ENCODE measurements around the gene XXYLT1. TPM values are rescaled to one million over a fixed set of nuclear protein-coding genes. Genes with fewer than 3 reads are reported as not detected.
"Not testable (repeated sequence)": the region's sequence is repeated elsewhere in the genome, so short reads cannot be mapped to it uniquely, and the experiment has no call there.

XXYLT1 gene
- total RNA-seq, 1 experiment from 2014 or later = 35.7 TPM

DNA sequence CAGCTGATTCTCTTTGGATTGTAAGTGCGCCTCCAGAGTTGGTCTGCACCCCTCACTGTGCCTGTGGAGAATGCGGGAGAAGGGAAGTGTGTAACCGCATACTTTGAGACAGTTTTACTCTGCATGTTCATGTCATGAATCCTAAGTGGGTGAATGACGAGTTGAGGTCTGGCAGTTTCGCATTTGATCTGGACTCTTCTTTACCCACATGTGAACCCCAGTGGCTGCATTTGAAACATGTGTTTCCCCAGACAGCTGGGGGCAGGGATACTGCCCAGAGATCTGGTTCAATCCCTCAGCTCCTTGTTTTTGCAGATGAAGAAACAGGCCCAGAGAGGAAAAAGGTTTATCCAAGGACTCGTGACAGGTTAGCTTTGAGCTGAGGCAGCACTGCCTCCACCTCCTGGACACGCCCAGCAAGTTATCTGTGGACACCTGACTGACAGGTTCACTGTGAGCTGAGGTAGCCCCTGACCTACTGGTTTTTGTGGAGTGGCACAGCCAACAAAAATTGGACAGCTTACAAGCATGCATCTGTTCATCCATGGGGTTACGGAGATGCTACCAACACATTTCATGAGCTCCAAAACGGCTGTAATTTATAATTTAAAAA, 207.3 kb downstream of the XXYLT1 start:
- no peak for DNase-seq (ENCODE audit: low spot score)

DNA sequence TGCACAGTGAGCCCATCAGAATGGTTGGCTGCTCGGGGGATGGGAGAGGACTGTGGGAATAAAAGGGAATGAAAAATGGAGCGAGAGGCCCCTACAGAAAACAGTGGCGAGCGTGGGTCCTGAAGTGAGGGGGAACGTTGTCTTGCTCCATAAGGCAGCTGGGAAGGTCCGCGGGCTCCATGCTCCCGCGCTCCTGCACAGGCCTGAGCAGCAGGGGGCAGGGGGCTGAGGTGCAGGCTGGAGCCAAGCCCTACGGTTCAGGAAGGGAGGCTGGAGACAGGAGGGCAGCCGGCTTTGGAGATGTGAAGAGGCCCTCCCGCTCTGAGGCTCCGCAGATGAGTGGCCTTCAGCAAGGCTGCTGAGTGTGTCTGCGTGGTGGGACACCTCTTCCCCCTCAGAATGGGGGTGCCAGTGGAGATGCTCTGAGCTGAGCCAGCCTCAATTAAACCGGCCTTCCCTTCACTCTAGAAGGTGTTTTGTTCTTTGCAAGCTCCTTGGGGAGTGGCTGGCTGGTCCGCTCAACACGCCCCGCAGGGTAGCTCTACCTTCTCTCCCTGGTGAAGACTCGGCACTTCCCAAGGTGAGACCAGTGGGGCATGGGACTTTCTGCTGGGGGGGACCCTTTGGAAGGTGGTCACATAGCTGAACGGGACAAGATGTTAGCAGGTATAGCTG, 208.0 kb downstream of the XXYLT1 start:
- DNase-seq (ENCODE audit: low spot score) = no peak

DNA sequence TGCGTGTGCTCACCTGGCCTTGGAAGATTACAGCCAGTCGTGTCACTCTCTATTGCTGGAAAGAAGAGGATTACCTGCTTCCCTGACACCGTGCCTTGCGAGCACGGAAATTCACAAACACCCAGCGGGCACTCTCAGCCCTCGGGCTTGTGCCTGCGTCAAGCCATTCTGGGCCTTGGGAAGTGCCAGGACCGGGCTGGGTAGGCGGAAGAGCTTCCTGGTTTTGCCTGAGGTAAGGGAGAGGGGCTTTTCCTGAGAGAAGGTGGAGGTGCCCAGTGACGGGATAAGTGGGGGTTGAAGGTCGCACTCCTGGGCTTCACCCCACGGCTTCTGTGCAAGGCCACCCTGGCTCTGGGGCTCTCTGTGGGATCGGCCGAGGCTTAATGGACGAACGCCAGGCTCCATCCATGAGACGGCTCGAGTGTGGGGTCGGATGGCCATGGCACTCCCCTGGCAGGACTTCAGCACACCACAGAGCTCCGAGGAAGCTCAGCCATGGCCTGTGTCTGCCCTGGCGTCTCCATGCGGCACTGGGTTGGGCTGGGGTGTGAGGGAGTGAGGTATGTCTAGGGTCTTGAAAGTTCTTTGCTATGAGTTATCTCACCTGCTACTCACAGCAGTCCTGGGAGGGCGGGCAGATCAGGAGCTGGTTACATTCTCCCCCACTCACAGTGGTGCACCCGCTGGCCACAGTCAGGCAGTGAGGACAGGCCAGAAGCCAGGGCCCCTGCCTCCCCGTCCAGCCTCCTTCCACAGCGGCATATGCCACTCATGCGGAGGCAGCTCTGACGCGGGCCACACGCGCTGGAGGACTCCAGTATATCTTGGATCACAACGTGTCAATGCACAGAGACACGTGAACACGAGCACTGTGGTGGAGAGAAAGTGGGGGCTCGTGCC, 209.0 kb downstream of the XXYLT1 start:
- no peak for DNase-seq (ENCODE audit: low spot score)

DNA sequence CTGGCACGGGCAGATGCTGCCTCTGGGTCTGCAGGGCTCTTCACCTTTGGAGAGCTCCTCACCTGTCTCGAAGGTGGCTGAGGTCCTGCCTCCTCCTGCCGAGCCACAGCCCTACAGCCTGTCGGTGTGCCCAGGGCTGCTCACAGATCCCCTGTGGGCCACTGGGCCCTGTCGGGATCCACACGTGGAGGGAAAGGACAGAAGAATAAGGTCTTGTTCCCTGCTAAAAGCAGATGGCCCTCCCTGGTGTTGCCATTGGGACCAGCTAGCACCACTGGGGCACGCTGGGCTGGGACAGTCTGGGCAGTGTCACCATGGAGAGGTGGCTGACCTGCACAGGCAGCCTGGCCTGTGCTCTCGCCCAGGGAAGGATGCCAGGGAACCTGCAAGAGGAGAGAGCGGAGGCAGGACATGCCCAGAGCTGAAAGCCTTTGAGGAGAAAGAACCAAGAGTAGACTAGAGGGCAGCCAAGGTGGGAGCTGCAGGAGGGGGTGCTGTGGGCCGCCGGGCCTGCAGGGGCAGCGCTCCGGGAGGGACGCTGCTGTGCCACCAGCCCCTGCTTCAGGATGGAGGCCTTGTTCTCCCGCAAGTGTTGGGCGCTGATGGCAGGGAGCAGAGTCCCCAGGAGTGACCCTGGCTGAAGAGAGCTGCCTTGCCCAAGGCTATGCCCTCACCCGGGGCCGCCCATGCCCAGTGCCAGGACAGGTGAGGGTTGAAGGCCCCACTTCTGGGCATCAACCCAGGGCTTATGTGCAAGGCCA, 210.2 kb downstream of the XXYLT1 start:
- no peak for DNase-seq (ENCODE audit: low spot score)

DNA sequence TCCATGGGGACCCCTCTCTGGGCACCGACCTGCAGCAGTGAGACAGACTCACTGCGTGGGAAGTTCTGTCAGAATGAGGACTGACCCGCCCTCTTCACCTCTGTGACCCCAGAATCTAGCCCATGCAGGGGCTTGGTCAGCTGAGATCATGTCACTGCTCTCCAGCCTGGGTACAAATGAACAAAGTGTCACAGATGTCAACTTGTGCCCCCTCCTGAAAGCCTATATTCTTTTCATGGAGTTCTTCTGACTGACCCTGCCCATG, 210.8 kb downstream of the XXYLT1 start:
- no peak for DNase-seq (ENCODE audit: low spot score)

DNA sequence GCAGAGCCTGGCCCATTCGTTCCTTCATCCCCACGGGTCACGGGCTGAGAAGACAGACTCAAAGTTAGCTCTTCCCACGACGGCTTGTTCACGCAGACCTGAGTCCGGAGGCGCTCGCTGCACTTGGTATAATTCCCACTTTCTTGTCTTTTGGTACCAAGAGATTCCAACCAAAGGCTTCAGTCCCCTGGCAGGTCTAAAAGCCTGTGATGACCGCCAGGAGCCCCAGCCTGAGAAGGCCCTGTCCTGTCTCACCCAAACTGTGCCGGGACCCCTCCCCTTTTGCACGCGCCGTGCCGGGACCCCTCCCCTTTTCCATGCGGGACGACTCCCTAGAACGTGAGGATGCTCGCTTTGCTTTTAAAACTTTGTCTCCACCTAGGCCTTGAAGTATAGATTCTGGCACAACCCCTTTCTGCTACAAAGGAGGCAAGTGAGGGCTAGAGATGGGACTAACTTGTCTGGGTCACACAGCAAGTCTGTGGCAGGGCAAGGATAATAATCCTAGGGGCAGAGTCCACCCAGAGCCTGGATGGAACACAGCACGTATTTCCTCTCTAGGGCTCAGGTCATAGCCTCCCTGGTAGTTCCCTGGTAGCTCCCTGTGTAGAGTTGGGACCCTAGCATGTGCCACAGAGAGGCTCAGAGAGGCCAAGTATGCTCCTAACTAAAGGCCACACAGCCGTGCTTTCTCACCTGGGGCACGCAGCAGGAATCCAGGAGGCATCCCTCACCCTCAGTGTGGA, 211.3 kb downstream of the XXYLT1 start:
- DNase-seq (ENCODE audit: low spot score) = no peak

DNA sequence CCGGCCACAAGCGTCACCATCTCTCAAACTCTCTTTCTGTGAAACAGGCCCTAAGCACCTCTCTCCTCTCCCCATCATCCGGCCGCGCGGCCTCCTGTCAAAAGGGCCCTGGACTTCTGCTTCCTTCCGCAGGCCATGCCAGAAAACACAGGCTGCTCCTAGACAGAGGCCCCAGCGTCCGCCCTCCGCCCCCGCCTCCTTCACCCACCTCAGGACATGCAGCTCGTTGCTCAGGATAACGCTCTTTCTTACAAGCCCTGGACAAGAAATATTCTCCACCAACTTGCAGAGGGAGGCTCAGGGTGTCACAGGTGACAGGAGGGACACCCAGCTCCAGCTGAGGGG, 212.0 kb downstream of the XXYLT1 start:
- DNase-seq (ENCODE audit: low spot score) = no peak

DNA sequence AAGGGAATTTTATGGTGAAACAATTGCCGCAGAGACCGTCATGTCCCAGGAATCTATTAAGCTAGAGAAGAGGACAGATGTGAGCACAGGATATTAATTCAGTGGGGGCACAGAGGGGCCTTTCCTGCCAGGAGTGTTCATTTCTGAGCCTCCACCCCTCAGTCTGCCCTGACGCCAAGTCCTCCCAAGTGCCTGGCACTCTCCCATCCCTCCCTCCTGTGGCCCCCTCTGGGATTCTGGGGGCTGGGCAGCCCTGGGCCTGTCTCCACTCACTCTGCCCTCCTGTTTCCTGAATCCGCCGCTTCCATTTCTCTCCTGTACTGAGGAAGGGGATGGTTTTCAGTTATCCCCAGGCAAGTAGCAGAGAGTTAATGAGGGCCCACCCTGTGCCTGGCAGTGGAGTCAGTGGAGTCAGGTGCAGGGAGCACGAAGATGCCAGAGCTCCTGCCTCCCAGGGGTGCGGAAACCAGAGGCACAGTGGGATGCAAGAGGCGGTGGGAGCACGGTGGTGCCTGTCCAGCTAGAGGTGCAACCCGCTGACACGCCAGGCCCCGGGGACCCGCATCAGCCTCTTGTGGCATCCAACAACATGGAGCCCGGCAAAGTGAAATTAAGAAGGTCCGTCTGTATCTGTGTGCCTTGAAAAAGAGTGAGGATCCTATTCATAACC, 212.5 kb downstream of the XXYLT1 start:
- DNase-seq (ENCODE audit: low spot score) = no peak

- no peak for DNase-seq (ENCODE audit: low spot score)
Measured at GRCh38 chr3:195057716-195058115, 213.2 kb downstream of the XXYLT1 start.

GRCh38 chr3:195056506-195056905, 214.5 kb downstream of the XXYLT1 start:
- DNase-seq (ENCODE audit: low spot score) = no peak

GRCh38 chr3:195054311-195054710, 216.6 kb downstream of the XXYLT1 start:
- DNase-seq (ENCODE audit: low spot score) = no peak

GRCh38 chr3:195052939-195053338, 218.0 kb downstream of the XXYLT1 start:
- no peak for DNase-seq (ENCODE audit: low spot score)

DNA sequence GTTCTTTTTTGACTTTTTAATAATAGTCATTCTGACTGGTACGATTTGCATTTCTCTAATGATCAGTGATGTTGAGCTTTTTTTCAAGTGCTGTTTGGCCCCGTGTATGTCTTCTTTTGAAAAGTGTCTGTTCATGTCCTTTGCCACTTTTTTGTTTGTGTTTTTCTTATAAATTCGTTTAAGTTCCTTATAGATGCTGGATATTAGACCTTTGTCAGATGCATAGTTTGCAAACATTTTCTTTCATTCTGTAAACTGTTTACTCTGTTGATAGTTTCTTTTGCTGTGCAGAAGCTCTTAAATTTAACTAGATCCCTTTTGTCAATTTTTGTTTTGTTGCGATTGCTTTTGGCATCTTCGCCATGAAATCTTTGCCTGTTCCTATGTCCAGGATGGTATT, 220.7 kb downstream of the XXYLT1 start:
- not testable (repeated sequence) for DNase-seq (ENCODE audit: low spot score)

DNA sequence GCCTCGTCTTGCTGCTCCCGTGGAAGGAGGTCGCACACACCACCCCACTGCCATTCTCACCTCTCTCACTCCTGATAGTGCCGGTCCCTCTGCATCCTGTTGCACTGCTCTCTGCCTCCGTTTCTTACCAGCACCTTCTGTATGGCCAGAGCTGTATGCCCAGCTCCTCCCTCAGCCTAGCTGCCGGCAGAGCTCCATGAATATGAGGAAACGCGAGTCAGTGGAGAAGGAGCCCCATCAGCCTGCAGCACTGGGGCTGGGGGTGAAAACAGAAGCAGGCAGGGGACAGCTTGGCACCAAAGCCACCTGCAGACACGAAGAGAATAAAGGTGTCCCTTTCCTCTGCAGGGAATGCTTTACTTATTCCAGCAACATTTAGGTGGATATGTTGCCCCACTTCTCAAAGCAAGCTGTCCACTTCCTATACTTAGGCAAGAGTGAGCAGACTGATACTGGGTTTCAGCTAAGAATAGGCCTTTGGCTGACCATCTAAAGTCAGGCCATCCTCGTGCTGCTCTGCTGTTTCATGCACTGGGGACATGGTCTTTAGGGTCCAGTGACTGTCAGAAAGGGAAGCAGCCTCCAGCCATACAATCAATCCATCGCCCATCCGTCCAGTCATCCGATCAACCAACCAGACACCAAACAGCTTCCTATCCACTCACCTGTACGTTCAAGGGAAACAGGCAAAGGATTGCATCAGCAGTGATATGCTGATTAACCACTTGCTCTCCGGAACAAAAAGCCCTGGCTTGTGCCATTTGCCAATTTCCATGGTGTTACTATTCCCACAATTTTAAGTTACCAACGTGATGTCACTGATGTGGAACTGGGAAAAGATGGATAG, 222.7 kb downstream of the XXYLT1 start:
- DNase-seq (ENCODE audit: low spot score) = no peak

- no peak for DNase-seq (ENCODE audit: low spot score)
Measured at GRCh38 chr3:195047536-195047935, 223.4 kb downstream of the XXYLT1 start.

DNA sequence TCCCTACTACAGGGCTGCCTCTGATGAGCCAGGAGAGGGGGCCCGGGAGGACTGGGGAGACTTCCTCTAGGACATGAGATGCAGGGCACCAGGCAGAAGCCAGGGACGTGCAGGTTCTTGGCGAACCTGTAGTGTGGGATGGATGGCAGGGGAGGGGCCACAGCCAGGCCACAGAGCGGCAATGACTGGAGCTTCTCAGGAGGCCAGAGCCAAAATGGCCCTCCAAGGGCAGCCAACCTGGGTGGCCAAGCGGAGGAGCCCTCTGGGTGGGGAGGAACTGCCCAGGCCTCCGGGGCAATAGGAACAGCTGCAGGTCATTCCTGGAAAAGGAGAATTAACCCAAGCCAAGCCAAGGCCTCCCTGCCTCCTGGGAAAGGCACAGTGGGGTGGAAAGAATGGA, 224.5 kb downstream of the XXYLT1 start:
- DNase-seq (ENCODE audit: low spot score) = no peak

DNA sequence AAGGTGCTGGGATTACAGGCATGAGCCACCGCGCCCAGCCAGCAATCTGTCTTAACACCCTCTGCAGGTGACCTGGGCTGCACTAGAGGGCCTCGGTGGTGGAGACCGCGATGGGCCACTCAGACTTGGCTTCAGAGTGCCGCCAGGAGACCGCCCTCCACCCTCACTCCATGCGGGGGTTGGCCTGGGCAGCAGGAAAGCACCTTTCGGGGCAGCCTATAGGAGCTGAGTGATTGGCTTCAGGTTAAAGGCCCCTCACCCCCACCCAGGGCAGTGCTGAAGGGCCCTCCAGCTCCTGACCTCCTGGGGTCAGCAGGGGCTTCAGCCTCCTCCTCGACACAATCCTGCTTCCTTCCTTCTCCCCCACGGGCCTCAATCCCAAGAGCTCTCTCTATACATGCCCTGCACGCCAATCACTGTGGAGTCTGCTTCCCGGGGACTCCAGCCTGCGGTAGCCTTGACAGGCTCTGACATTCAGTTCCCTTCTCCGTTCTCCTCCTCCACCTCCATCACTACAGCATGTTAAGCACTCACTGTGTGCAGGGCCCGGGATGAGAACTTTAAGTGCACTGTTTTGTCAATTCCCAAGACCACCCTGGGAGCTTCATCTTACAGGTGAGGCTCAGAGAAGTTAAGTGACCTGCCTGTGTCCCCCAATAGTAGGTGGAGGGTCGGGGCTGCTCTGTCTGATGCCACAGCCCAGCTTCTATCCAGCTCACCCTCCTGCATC, 225.3 kb downstream of the XXYLT1 start:
- DNase-seq (ENCODE audit: low spot score) = no peak

DNA sequence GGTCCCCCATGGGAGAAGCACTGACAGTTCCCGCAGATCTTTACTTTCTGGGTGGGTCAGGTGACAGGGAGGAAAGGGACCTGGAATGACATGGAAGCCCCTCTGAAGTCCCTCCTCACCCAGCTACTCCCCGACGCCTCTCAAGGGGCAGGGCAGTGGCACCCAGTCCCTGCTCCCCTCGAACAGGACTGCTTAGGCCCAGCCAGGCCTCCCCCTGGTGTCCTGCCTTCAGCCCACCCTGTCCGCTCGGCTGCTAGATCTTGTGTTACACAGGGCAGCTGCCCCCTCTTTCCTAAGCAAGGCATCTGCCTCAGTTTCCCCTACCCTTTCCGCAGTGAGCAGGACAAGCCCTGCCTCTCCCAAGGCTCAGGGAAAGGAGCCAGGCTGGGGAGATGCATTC, 226.5 kb downstream of the XXYLT1 start:
- no peak for DNase-seq (ENCODE audit: low spot score)

GRCh38 chr3:195043607-195044339, 227.2 kb downstream of the XXYLT1 start:
- DNase-seq (ENCODE audit: low spot score) = no peak

Data from H4 (cell line).